ENCODE measurements around the gene MAP3K5. TPM values are rescaled to one million over a fixed set of nuclear protein-coding genes. Genes with fewer than 3 reads are reported as not detected.

Gene MAP3K5
- total RNA-seq, 4 donors from 2014 or later = 20.8 to 31.7 (median 23.4) TPM

DNA sequence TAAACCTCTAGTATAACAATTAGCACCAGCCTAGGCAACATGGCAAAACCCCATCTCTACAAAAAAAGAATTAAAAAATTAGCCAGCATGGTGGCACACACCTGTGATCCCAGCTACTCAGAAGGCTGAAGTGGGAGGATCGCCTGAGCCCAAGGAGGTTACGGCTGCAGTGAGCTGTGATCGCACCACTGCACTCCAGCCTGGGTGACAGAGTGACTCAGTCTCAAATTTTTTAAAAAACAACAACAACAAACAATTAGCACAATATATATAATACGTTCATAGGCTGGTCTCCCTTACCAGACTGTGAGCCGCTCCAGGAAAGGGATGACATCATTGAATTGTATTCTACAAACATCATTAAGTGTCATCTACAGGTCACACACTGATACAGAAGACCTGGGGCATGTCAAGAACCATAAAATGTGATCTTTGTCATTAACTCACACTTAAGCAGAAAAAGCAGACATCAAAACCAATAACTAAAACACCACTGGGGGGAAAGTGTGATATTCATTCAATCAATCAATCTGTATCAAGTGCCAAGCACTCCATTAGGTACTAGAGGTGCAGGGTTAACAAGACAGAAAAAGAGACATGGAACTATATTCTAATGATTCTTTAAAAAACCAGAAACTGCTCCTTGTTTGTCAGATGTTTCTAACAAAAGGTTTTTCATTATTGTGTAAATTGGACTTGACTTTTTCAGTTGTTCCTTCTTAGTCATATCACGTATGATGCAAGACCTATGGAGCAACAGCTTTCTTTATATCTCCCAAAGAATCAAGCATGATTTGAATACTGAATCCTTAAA is 17.8 kb downstream of the MAP3K5 start:
- peak; percentile 48 for ATAC-seq
- Histone ChIP-seq H3K27ac (no peak overlapping the region), H3K27me3 (no peaks in the 10 kb centered on the region), H3K4me1 (peaks cover 6 to 52% (median 7%) of the 10 kb centered on the region in 3 donors), H3K4me3 (no peak overlapping the region), H3K36me3 (no peaks in the 10 kb centered on the region), H3K9me3 (no peaks in the 10 kb centered on the region)
- WGBS, 2 donors (ENCODE audit: low coverage in 1 of 2) = 45 to 69% methylated on average over 3 to 6 of the region's 6 CpGs
- no peak for TF ChIP-seq POLR2A (IDR thresholded peaks at IDR 0.05)
- peak; percentile 30 for TF ChIP-seq POLR2AphosphoS5 (IDR thresholded peaks at IDR 0.05)
- TF ChIP-seq EP300 (IDR thresholded peaks at IDR 0.05) = no peak
- TF ChIP-seq, protein P1, sequence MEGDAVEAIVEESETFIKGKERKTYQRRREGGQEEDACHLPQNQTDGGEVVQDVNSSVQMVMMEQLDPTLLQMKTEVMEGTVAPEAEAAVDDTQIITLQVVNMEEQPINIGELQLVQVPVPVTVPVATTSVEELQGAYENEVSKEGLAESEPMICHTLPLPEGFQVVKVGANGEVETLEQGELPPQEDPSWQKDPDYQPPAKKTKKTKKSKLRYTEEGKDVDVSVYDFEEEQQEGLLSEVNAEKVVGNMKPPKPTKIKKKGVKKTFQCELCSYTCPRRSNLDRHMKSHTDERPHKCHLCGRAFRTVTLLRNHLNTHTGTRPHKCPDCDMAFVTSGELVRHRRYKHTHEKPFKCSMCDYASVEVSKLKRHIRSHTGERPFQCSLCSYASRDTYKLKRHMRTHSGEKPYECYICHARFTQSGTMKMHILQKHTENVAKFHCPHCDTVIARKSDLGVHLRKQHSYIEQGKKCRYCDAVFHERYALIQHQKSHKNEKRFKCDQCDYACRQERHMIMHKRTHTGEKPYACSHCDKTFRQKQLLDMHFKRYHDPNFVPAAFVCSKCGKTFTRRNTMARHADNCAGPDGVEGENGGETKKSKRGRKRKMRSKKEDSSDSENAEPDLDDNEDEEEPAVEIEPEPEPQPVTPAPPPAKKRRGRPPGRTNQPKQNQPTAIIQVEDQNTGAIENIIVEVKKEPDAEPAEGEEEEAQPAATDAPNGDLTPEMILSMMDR (IDR thresholded peaks at IDR 0.05) = no peak

DNA sequence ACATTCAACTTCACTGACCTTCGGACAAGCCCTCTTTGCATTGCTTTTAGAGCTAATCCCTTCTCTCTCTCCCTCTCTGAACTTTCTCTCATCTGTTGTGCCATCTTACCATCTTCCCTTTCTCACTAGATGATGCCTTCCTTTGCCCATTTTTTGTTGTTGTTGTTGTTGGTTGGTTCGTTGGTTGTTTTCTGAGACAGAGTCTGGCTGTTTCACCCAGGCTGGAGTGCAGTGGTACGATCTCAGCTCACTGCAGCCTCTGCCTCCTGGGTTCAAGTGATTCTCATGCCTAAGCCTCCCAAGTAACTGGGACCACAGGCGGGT is 18.8 kb downstream of the MAP3K5 start:
- no peaks in the 10 kb centered on the region for H3K27me3 ChIP-seq
- H3K9me3 ChIP-seq = no peaks in the 10 kb centered on the region
- no peak overlapping the region for H3K4me3 ChIP-seq
- 98 to 100% methylated on average over 2 to 4 of the region's 4 CpGs for WGBS, 2 donors (ENCODE audit: low coverage in 1 of 2)
- H3K27ac ChIP-seq = peak overlapping the region in 1 of 4 donors; percentile 0
- ATAC-seq = no peak
- H3K4me1 ChIP-seq = peaks cover 6 to 50% (median 7%) of the 10 kb centered on the region in 3 donors
- H3K36me3 ChIP-seq = no peaks in the 10 kb centered on the region
- TF ChIP-seq POLR2A (IDR thresholded peaks at IDR 0.05) (no peak), POLR2AphosphoS5 (IDR thresholded peaks at IDR 0.05) (no peak), EP300 (IDR thresholded peaks at IDR 0.05) (no peak)
- TF ChIP-seq, protein P1 (IDR thresholded peaks at IDR 0.05) = no peak

DNA sequence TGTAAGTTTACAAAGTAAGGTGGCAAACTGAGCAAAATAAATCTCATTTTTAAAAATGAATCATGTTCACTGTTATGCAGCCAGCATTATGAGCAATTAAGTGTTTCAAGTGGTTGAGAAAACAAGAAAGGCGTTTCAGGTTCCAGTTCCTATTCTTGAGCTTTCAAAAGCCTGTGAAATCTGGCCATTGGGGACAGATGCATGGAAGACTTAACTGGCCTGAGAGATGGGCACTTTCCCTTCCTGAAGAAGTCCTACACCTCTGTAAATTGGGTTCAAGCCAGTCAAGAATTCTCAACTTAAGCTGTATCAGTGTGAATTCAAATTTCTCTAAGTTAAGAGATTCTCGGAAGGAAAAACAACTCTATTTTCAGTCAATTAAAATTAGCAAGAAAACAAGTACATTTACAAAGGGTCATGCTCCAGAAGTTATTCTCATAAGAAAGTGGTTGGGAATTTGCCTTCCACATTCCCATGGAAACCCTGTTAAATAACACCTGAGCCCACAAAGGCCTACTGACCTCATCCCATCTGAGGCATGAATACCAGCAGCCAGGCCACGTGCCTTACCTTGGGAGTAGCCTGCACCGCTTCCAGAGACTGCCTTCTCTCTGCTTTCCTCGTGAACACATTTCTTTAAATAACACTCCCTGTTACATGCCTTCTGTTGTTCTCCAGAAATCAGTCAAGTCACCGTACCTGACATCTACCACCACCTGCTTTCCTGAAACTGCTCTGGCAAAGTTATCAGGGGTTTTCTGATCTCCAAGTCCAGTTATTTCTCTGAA is 19.4 kb downstream of the MAP3K5 start:
- Histone ChIP-seq H3K36me3 (no peaks in the 10 kb centered on the region), H3K4me1 (peaks cover 6 to 50% (median 7%) of the 10 kb centered on the region in 3 donors), H3K27me3 (no peaks in the 10 kb centered on the region), H3K27ac (peak overlapping the region in 1 of 4 donors; percentile 0), H3K9me3 (no peaks in the 10 kb centered on the region), H3K4me3 (no peak overlapping the region)
- no peak for ATAC-seq
- TF ChIP-seq POLR2A (IDR thresholded peaks at IDR 0.05) (no peak), EP300 (IDR thresholded peaks at IDR 0.05) (no peak), POLR2AphosphoS5 (IDR thresholded peaks at IDR 0.05) (no peak)
- TF ChIP-seq, protein P1 (IDR thresholded peaks at IDR 0.05) = no peak
- WGBS, 2 donors (ENCODE audit: low coverage in 1 of 2) = 73 to 86% methylated on average over 6 of the region's 6 CpGs

DNA sequence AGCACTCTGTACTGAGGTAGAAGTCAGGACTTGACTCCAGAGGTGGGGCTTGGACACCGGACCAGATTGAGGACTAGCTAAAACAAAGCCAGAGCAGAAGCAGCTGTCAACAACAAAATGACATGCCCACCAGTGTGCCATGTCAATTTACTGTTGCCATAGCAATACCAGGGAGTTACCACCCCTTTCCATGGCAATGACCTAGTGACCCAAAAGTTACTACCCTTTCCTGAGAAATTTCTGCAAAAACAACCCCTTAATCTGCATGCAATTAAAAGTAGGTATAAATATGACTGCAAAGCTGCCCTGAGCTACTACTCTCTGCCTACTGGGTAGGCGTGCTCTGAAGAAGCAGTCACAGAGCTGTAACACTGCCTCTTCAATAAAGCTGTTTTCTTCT is 21.0 kb downstream of the MAP3K5 start:
- Histone ChIP-seq H3K27ac (no peak overlapping the region), H3K9me3 (no peaks in the 10 kb centered on the region), H3K36me3 (no peaks in the 10 kb centered on the region), H3K4me1 (peaks cover 6 to 56% (median 7%) of the 10 kb centered on the region in 3 donors), H3K4me3 (no peak overlapping the region), H3K27me3 (no peaks in the 10 kb centered on the region)
- TF ChIP-seq POLR2A (IDR thresholded peaks at IDR 0.05) (no peak), POLR2AphosphoS5 (IDR thresholded peaks at IDR 0.05) (no peak), EP300 (IDR thresholded peaks at IDR 0.05) (no peak)
- TF ChIP-seq, protein P1 (IDR thresholded peaks at IDR 0.05) = no peak
- 75 to 86% methylated on average over 1 to 2 of the region's 2 CpGs for WGBS, 2 donors (ENCODE audit: low coverage in 1 of 2)
- ATAC-seq = no peak

Measured in gastroesophageal sphincter (tissue), 4 donors.